ENCODE measurements around the gene ZNF341. TPM values are rescaled to one million over a fixed set of nuclear protein-coding genes. Genes with fewer than 3 reads are reported as not detected.

The ZNF341 gene
- total and polyA plus RNA-seq, 3 donors from 2014 or later, result 5.5 to 8.7 (median 7.0) TPM

DNA sequence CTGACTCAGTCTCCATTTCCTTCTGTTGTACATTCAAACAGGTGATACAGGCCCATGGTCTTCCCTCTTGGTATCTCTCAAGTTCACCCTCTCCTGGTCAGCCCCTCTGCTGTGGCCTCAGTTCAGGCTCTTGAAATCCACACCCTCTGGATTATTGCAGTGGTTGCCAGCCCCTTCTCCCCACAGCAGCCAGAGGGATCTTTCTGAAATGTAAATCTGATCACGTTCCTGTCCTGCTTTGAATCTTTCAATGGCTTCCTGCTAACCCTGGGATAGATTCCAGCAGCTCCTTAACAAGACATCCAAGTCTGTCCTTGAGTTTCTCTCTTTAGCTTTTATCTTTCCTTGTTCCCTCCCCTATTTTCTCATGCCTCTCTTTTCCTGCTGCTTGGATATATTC is 101.5 kb downstream of the ZNF341 start:
- no peaks in the 10 kb centered on the region for H3K9me3 ChIP-seq
- no peak overlapping the region for H3K4me3 ChIP-seq
- peak overlapping the region; percentile 46 to 59 for H3K27ac ChIP-seq
- intact Hi-C loops (cut with DNase I; ENCODE audit: low total_unique reads), result no loop called here
- H3K36me3 ChIP-seq (ENCODE audit: low read depth, missing control alignments), result no peaks in the 10 kb centered on the region
- no peak for DNase-seq
- peaks cover 69% of the 10 kb centered on the region for H3K4me1 ChIP-seq
- 23 to 60% methylated on average over 1 of the region's 1 CpG for WGBS, 2 donors
- H3K27me3 ChIP-seq, result no peaks in the 10 kb centered on the region
- TF ChIP-seq CTCF (IDR thresholded peaks at IDR 0.05) (no peak), POLR2A (IDR thresholded peaks at IDR 0.05) (no peak)

- TF ChIP-seq CTCF (IDR thresholded peaks at IDR 0.05), result no peak
- no peak for TF ChIP-seq POLR2A (IDR thresholded peaks at IDR 0.05)
- 81 to 88% methylated on average over 9 of the region's 9 CpGs for WGBS, 2 donors
- intact Hi-C loops (cut with DNase I; ENCODE audit: low total_unique reads), result no loop called here
Measured at GRCh38 chr20:33835615-33836172, 103.9 kb downstream of the ZNF341 start.

GRCh38 chr20:33836277-33836676 is 104.5 kb downstream of the ZNF341 start:
- H3K27me3 ChIP-seq, result no peaks in the 10 kb centered on the region
- no peak overlapping the region for H3K27ac ChIP-seq
- H3K36me3 ChIP-seq (ENCODE audit: low read depth, missing control alignments), result no peaks in the 10 kb centered on the region
- no peaks in the 10 kb centered on the region for H3K9me3 ChIP-seq
- intact Hi-C loops (cut with DNase I; ENCODE audit: low total_unique reads), result no loop called here
- 82 to 87% methylated on average over 2 of the region's 2 CpGs for WGBS, 2 donors
- no peak overlapping the region for H3K4me3 ChIP-seq
- no peak for DNase-seq
- TF ChIP-seq CTCF (IDR thresholded peaks at IDR 0.05) (no peak), POLR2A (IDR thresholded peaks at IDR 0.05) (no peak)
- peaks cover 69% of the 10 kb centered on the region for H3K4me1 ChIP-seq

More at GRCh38 chr20:33835615-33836172, 103.9 kb downstream of the ZNF341 start:
- H3K9me3 ChIP-seq, result no peaks in the 10 kb centered on the region
- H3K27me3 ChIP-seq, result no peaks in the 10 kb centered on the region
- no peak for DNase-seq
- H3K36me3 ChIP-seq (ENCODE audit: low read depth, missing control alignments), result no peaks in the 10 kb centered on the region
- peaks cover 69% of the 10 kb centered on the region for H3K4me1 ChIP-seq
- no peak overlapping the region for H3K27ac ChIP-seq
- no peak overlapping the region for H3K4me3 ChIP-seq

DNA sequence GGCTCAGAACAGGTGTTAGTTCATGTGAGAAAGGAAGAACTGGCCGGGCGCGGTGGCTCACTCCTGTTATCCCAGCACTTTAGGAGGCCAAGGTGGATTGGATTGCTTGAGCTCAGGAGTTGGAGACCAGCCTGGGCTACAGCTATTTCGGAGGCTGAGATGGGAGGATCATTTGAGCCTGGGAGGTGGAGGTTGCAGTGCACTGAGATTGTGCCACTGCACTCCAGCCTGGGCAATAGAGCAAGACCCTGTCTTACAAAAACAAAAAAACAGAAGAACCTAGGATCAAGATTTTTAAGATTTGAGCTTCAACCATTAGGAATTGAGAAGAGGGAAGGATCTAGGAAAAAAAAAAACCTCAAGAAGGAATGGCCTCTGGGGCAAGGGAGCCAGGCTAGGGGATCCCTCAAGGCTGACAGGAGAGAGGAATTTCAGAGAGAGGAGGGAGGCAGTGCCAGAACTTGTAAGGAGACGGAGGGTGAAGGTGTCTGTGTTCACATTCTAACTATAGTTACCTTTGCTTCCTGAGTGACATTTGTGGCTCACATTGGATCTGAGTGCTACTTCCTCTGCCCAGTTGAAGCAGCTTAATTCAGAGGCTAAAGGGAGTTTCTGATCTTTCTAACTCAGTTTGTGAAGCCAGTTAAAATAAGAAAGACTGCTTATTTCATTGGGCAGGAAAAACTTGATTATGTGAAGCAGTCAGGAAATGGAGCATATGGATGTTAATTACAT is 105.5 kb downstream of the ZNF341 start:
- intact Hi-C loops (cut with DNase I; ENCODE audit: low total_unique reads), result no loop called here
- WGBS, 2 donors, result 87% methylated on average over 5 of the region's 5 CpGs
- no peak for DNase-seq
- peaks cover 63% of the 10 kb centered on the region for H3K4me1 ChIP-seq
- no peak overlapping the region for H3K27ac ChIP-seq
- TF ChIP-seq POLR2A (IDR thresholded peaks at IDR 0.05), result no peak
- no peak for TF ChIP-seq CTCF (IDR thresholded peaks at IDR 0.05)
- no peaks in the 10 kb centered on the region for H3K9me3 ChIP-seq
- H3K27me3 ChIP-seq, result no peaks in the 10 kb centered on the region
- no peak overlapping the region for H3K4me3 ChIP-seq
- H3K36me3 ChIP-seq (ENCODE audit: low read depth, missing control alignments), result no peaks in the 10 kb centered on the region
